Measurements from ENCODE around the gene VEGFA. TPM values are rescaled to one million over a fixed set of nuclear protein-coding genes. Genes with fewer than 3 reads are reported as not detected.

The VEGFA gene
- total and polyA plus RNA-seq, 2 of the 8 experiments (the other 6 are each of a cell fraction or from before 2014, with no cell fraction given): 42.2 to 58.5 TPM

- TF ChIP-seq SP4 (IDR thresholded peaks at IDR 0.05; ENCODE audit: low read length) (no peak), SIX5 (IDR thresholded peaks at IDR 0.05; ENCODE audit: low read depth, low read length) (no peak), TCF12 (IDR thresholded peaks at IDR 0.05; ENCODE audit: low read depth, low read length) (no peak), CHD7 (IDR thresholded peaks at IDR 0.05; ENCODE audit: insufficient replicate concordance, low read length) (no peak), RAD21 (IDR thresholded peaks at IDR 0.05 in 1 of 2, conservative IDR thresholded peaks at IDR 0.05 in 1 of 2; ENCODE audit: low read depth in 2 of 2, low read length in 2 of 2) (no peak), KDM1A (IDR thresholded peaks at IDR 0.05; ENCODE audit: borderline replicate concordance, low read length) (no peak), KDM5A (IDR thresholded peaks at IDR 0.05; ENCODE audit: low read length) (no peak), SP2 (IDR thresholded peaks at IDR 0.05; ENCODE audit: low read length) (no peak)
These were observed 14.2 kb downstream of the VEGFA start (continued) for GRCh38 chr6:43784049-43784855.
